ENCODE data around the gene TRAPPC10. TPM values are rescaled to one million over a fixed set of nuclear protein-coding genes. Genes with fewer than 3 reads are reported as not detected.
A peak's percentile ranks its signal among the peaks of the same experiment; 100 is the strongest.

TRAPPC10 gene
- total RNA-seq, 1 experiment from 2014 or later = 31.0 TPM

DNA sequence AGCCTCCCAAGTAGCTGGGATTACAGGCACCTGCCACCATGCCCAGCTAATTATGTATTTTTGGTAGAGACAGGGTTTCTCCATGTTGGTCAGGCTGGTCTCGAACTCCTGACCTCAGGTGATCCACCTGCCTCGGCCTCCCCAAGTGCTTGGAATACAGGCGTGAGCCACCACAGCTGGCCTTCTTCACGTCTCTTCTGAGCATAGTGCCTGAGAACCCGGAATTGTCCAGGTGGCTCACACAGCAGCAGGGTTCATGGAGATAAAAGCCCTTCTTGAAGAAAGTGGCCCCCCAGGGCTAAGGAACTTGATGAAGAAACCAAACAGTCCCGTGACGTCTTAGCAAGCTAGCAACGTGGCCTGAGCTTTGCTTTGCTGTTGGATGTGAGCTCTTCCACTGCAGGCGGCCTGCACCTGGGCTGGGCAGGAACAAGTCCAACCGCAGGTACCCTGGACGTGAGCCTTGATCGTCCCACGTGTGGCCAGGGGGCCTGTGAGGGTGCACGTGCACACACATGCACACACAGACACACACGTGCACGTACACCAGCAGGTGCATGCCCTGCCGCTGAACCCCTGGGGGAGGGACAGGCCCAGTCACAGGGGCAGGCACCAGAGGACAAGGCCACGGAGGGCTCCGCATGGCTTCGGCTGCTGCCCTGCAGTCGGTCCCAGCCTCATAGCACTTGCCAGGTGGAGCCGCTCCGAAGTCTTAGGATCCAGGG, 23.4 kb upstream of the TRAPPC10 start:
- H3K4me1 ChIP-seq = peaks cover 6% of the 10 kb centered on the region; the same call in 1 of the 2 replicates
- H3K27ac ChIP-seq = no peak overlapping the region
- DNase-seq = no peak
- H3K36me3 ChIP-seq = no peaks in the 10 kb centered on the region
- H3K4me3 ChIP-seq = no peak overlapping the region
- no peaks in the 10 kb centered on the region for H3K9me3 ChIP-seq (replicated peaks)
- peaks cover 5% of the 10 kb centered on the region for H3K27me3 ChIP-seq

DNA sequence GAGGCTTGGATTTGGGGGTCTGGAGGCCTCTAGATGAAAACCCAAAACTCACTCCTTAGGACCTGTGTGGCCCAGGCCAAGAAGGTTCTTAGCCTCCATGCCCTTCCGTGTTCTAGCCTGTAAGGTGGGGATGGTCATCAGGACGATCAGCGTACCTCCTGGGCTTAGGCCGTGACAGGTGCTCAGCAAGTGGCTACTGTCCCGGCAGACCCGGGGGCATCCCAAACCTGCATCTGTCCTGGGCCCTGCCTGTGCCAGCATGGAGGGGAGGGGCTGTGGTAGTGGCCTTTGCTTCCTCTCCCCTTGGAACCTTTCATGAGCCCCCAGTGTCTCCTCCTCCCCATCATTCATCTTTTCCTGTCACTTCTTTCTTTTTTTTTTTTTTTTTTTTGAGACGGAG, 22.7 kb upstream of the TRAPPC10 start:
- Histone ChIP-seq H3K27ac (no peak overlapping the region), H3K4me3 (no peak overlapping the region), H3K4me1 (peaks cover 6% of the 10 kb centered on the region; the same call in 1 of the 2 replicates), H3K27me3 (peaks cover 12% of the 10 kb centered on the region), H3K9me3 (replicated peaks) (no peaks in the 10 kb centered on the region), H3K36me3 (no peaks in the 10 kb centered on the region)
- no peak for DNase-seq

DNA sequence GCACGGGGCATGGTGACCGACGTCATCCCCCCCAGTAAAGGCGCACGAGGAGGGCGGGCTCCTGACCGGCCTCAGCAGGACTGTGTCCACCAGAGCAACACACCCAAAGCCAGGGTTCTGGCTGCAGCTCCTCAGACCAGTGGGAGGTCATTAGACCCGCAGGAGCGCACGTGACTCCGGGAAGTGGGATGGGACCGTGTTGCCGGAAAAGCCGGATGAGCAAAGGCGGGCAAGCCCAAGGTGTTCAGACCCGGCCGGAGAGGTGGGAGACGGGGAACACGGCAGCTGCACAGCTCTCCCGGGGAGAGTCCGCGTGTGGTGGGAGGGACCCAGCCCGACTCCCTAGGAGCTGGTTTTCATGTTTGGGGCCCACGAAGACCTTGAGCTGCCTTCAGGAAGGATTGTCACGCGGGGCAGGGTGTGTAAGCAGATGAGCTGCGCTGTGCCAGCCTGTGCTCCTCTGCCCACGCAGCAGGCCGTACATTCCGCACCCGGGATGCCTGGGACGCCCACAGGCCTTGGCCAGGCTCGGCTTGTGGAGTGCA, 20.6 kb upstream of the TRAPPC10 start:
- no peaks in the 10 kb centered on the region for H3K4me1 ChIP-seq
- H3K27ac ChIP-seq = no peak overlapping the region
- H3K4me3 ChIP-seq = no peak overlapping the region
- peaks cover 23% of the 10 kb centered on the region for H3K27me3 ChIP-seq
- no peaks in the 10 kb centered on the region for H3K9me3 ChIP-seq (replicated peaks)
- H3K36me3 ChIP-seq = no peaks in the 10 kb centered on the region
- DNase-seq = no peak

DNA sequence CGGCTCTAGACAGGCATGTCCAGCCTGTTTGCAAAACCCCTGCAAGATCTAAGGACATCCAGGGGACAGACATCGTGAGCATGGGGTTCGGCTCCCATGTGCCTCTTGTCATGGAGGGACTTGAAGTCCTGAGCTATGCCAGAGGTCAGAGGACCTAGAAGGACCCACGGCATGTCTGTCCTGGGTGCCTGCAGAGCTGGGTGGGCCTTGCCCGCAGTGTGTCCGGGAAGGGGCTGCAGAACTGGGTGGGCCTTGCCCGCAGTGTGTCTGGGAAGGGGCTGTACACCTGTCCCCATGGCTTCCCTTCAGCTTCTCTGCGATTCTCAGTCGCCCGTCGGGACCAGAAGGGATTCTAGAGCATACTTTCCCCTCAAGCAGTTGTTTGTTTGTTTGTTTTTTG, 20.0 kb upstream of the TRAPPC10 start:
- Histone ChIP-seq H3K27me3 (peaks cover 23% of the 10 kb centered on the region), H3K9me3 (replicated peaks) (no peaks in the 10 kb centered on the region), H3K4me3 (no peak overlapping the region), H3K36me3 (no peaks in the 10 kb centered on the region), H3K4me1 (no peaks in the 10 kb centered on the region), H3K27ac (no peak overlapping the region)
- no peak for DNase-seq

DNA sequence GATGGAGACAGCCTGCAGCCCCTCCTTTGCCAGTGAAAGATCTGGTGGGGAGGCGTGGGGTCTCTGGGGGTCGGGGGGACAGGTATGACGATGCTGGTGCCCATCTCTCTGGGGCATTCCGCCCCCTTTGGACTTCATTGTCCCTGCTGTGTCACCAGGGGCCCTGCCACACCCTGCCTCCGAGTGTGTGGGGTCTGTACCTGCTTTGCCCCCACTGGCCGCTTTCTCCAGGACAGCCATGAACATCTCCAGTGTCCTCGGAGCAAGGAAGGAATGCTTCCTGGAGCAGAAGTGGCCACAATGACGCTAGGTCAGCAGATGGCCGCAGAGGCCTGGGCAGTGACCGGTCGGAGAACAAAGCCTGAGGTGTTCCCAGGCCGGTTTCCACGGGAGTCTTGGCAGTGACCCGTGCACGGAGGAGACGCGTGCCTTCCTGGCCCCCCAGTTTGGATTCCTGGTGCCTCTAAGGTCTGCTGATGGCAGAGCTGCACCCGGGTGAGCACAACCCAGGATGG, 18.6 kb upstream of the TRAPPC10 start:
- Histone ChIP-seq H3K27ac (no peak overlapping the region), H3K4me1 (no peaks in the 10 kb centered on the region), H3K36me3 (no peaks in the 10 kb centered on the region), H3K4me3 (no peak overlapping the region), H3K9me3 (replicated peaks) (no peaks in the 10 kb centered on the region), H3K27me3 (peaks cover 25% of the 10 kb centered on the region)
- no peak for DNase-seq

DNA sequence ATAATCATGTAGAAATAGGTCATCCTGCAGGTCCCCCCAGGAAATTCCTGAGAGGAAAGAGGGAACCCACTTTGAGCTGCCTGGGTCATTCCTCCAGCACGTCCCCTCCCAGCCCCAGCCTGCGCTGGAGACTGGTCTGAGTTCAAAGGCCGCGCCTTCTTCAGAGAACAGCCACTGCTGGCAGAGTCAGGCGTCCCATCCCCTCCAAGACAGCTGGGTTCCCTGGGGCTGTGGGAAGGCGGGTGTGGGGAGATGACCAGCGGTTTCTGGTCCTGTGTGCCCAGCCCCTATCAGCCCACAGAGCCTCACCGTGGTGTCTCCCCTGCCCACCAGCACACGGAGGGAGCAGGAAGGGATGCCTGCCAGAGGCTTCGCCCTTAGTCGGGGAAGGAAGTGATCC, 18.0 kb upstream of the TRAPPC10 start:
- Histone ChIP-seq H3K27me3 (peaks cover 26% of the 10 kb centered on the region), H3K36me3 (no peaks in the 10 kb centered on the region), H3K4me3 (no peak overlapping the region), H3K4me1 (no peaks in the 10 kb centered on the region), H3K27ac (no peak overlapping the region), H3K9me3 (replicated peaks) (no peaks in the 10 kb centered on the region)
- no peak for DNase-seq

DNA sequence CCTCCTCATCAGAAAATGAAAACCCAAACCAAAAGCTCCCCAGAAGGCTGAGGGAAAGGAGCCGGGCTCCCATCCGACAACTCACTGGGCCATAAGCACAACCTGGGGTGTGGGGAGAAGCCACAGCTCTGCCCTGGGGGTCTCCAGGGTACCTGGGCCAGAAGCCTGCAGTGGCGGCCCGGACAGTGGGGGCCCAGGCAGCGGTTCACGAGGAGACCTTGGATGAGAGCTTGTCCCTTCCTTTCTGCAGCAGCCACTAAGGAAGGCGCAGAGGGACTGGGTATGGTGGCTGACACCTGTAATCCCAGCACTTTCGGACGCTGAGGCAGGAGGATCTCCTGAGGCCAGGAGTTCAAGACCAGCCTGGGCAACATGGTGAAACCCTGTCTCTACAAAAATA, 17.5 kb upstream of the TRAPPC10 start:
- no peak overlapping the region for H3K27ac ChIP-seq
- H3K4me1 ChIP-seq = no peaks in the 10 kb centered on the region
- H3K27me3 ChIP-seq = peaks cover 32% of the 10 kb centered on the region
- H3K9me3 ChIP-seq (replicated peaks) = no peaks in the 10 kb centered on the region
- H3K4me3 ChIP-seq = no peak overlapping the region
- no peaks in the 10 kb centered on the region for H3K36me3 ChIP-seq
- no peak for DNase-seq

DNA sequence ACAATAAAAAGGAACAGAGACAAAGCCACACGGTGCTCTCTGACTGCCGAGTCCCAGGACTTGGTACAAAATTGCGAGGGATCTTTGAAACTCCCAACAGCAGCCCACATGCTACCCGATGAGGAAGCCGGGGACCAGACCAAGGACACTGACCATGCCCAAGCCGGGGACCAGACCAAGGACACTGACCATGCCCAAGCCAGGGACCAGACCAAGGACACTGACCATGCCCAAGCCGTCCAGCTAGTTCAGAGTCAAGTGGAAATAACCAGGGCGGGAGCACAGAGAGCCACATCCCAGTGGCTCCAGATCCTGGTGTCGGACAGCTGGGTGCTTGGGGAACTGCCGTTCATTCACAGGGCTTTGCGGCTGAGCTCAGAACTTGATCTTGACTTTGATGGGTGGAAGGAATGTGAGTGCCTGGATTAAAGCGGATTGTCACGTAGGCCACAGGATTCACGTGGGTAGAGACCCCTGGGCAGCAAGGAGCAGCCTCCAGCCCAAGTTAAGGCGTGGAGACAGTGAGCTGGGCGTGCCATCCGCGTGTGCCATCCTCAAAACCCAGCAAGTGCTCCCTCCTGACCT, 16.5 kb upstream of the TRAPPC10 start:
- Histone ChIP-seq H3K27me3 (peaks cover 42% of the 10 kb centered on the region), H3K4me3 (no peak overlapping the region), H3K36me3 (no peaks in the 10 kb centered on the region), H3K27ac (no peak overlapping the region), H3K9me3 (replicated peaks) (no peaks in the 10 kb centered on the region), H3K4me1 (no peaks in the 10 kb centered on the region)
- peak; percentile 61 to 72 for DNase-seq

DNA sequence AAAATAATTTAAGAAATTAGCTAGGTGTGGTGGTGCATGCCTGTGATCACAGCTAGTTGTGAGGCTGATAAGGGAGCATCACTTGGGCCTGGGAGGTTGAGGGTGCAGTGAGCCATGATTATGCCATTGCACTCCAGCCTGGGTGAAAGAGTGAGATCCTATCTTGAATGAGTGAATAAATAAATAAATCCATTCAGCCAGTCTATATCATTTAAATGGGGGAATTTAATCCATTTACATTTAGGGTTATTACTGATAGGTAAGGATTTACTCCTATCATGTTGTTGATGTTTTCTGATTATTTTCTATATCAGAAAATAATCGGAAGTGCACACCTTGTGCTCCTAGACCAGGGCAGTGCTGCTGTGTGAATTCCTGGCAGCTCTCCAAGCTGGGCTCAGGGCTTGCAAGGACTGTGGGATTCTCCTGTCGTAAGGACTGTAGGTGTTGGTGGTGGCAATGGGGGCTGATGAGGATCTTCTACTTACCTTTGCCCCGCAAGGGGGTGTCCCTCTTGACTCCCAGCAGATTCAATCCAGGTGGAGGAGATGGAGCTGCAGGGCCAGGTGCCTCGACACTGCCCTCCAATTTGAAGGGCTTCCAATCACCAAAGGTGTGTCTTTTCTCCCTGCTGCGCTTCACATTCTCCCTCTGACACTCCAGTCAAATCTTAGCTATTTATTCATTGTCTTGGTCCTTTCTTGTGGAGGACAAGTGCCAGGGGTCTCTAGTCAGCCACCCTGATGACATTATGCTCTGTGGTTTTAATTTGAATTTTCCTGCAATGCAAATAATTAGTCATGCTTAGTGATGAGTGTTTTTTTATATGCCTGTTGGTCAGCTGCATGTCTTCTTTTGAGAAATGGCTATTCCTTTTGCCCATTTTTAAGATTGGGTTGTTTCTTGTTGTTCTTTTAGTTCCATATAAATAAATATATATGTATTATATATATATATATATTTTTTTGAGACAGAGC, 14.1 kb upstream of the TRAPPC10 start:
- no peak overlapping the region for H3K4me3 ChIP-seq
- no peaks in the 10 kb centered on the region for H3K4me1 ChIP-seq
- H3K9me3 ChIP-seq (replicated peaks) = no peaks in the 10 kb centered on the region
- peaks cover 52% of the 10 kb centered on the region for H3K27me3 ChIP-seq
- no peaks in the 10 kb centered on the region for H3K36me3 ChIP-seq
- H3K27ac ChIP-seq = no peak overlapping the region
- no peak for DNase-seq

DNA sequence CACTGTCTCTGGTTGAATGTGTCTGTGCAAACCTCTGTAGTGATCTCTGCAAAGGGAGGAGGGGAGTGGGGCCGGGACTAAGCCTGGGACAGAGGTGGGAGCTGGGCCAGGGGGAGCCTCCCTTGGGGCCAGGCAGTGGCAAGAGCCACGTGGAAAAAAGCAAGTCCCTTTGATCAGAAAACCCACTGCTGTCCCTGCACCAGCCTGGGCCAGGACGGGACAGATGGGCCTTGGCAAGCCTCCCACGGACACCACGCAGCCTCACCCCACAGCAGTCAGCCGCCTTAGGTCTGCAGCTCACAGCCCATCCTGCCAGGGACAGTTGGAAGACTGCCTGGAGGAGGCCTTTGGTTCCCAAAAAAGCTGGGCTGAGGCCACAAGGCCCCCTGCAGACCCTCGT, 11.7 kb upstream of the TRAPPC10 start:
- Histone ChIP-seq H3K36me3 (no peaks in the 10 kb centered on the region), H3K4me1 (no peaks in the 10 kb centered on the region), H3K27ac (no peak overlapping the region), H3K9me3 (replicated peaks) (no peaks in the 10 kb centered on the region), H3K27me3 (peaks cover 43% of the 10 kb centered on the region), H3K4me3 (no peak overlapping the region)
- no peak for DNase-seq

DNA sequence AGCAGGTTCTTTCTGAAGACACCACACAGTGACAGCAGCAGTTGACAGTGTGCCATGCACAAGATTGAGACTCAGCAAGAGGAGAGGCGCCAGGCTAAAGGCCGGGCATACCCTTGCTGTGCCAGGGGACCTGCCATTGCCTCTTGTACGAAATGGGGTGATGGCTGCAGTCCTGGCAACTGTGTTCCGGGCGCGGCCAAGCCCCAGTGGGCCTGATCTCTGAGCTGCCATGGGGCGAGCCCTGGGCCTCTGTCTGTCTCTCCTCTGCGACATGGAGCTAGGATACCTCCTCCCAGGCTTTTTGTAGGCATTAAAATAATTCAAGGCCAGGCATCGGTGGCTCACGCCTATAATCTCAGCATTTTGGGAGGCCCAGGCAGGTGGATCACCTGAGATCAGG, 9.6 kb upstream of the TRAPPC10 start:
- DNase-seq = no peak

DNA sequence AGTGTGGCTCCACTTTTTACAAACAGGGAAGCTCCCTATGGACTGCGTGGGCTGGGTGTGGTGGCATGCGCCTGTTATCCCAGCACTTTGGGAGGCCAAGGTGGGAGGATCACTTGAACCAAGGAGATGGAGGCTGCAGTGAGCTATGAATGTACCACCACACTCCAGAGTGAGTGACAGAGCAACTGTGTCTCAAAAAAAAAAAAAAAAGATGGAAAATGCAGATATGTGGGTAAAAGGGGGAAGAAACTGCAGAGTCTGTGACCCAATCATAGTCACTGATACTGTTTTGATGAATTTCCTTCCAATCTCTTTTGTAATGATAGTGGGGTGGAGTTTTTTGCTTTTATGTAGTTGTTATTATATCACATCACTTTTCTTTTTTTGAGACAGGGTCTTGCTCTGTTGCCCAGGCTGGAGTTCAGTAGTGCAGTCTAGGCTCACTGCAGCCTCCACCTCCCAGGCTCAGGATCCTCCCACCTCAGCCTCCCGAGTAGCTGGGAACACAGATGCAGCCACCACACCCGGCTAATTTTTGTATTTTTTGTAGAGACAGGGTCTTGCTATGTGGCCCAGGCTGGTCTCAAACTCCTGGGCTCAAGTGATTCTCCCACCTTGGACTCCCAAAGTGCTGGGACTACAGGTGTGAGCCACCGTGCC, 8.7 kb upstream of the TRAPPC10 start:
- Histone ChIP-seq H3K36me3 (no peaks in the 10 kb centered on the region), H3K4me3 (no peak overlapping the region), H3K9me3 (replicated peaks) (no peaks in the 10 kb centered on the region), H3K27ac (no peak overlapping the region), H3K27me3 (peaks cover 36% of the 10 kb centered on the region), H3K4me1 (no peaks in the 10 kb centered on the region)
- no peak for DNase-seq

More for the DNA sequence above, 9.6 kb upstream of the TRAPPC10 start:
- H3K36me3 ChIP-seq = no peaks in the 10 kb centered on the region
- H3K4me3 ChIP-seq = no peak overlapping the region
- H3K27me3 ChIP-seq = peaks cover 39% of the 10 kb centered on the region
- no peaks in the 10 kb centered on the region for H3K9me3 ChIP-seq (replicated peaks)
- H3K4me1 ChIP-seq = no peaks in the 10 kb centered on the region
- H3K27ac ChIP-seq = no peak overlapping the region

DNA sequence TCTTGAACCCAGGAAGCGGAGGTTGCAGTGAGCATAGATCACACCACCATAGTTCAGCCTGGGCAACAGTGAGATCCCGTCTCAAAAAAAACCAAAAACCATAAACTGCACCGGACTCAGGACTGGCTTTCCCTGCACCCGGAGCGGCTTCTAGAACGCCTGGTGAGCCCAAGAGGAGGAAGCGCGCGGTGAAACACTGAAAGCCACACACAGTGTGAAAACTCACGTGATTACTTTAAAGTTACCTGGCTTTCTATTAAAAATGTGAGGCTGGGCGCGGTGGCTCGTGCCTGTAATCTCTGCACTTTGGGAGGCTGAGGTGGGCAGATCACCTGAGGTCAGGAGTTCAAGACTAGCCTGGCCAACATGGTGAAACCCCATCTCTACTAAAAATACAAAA, 7.0 kb upstream of the TRAPPC10 start:
- Histone ChIP-seq H3K9me3 (replicated peaks) (no peaks in the 10 kb centered on the region), H3K27ac (no peak overlapping the region), H3K4me1 (peaks cover 5% of the 10 kb centered on the region), H3K4me3 (no peak overlapping the region), H3K27me3 (peaks cover 22% of the 10 kb centered on the region), H3K36me3 (no peaks in the 10 kb centered on the region)
- no peak for DNase-seq

DNA sequence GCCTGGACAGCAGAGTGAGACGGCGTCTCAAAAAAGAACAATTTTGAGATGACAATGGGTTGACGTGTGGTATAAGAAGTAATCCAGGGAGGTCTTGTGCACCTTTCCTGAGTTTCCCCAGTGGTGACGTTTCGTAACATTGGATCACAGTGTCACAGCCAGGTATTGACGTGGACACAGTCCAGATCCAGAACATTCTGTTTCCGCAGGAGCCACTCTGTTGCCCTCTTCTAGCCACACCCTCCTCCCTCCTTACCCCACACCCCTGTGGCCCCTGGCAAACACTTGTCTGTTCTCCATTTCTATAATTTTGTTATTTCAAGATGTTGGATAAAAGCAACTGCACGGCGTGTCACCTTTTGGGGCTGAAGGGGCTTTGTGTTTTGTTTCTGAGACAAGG, 6.5 kb upstream of the TRAPPC10 start:
- Histone ChIP-seq H3K27ac (no peak overlapping the region), H3K36me3 (no peaks in the 10 kb centered on the region), H3K9me3 (replicated peaks) (no peaks in the 10 kb centered on the region), H3K4me3 (no peak overlapping the region), H3K4me1 (peaks cover 10% of the 10 kb centered on the region), H3K27me3 (peaks cover 17% of the 10 kb centered on the region)
- no peak for DNase-seq

Measured in SJCRH30 (cell line).